GM19328 (cell line): Measurements from ENCODE around the gene MIGA2.

ENCODE experiments used
- ATAC-seq: cut with Tn5 transposase; IDR thresholded peaks from one replicate; pipeline ENCODE4 v1.9.1; 2021; ENCODE audit warnings: mild to moderate bottlenecking, moderate library complexity; ENCODE audit not compliant: unreplicated experiment

MIGA2 gene

GRCh38 chr9:129010267-129010975 is 26.0 kb upstream of the MIGA2 start:
- no peak for ATAC-seq

GRCh38 chr9:129011170-129011569 is 25.3 kb upstream of the MIGA2 start:
- ATAC-seq, result no peak

GRCh38 chr9:129011761-129012181 is 24.7 kb upstream of the MIGA2 start:
- no peak for ATAC-seq

GRCh38 chr9:129012343-129012742 is 24.1 kb upstream of the MIGA2 start:
- ATAC-seq, result no peak

- ATAC-seq, result no peak
Measured at GRCh38 chr9:129012893-129013448, 23.5 kb upstream of the MIGA2 start.

- ATAC-seq, result no peak
Measured at GRCh38 chr9:129013674-129014073, 22.8 kb upstream of the MIGA2 start.

GRCh38 chr9:129014124-129014523 is 22.3 kb upstream of the MIGA2 start:
- no peak for ATAC-seq

GRCh38 chr9:129014608-129015007 is 21.8 kb upstream of the MIGA2 start:
- ATAC-seq, result no peak

- no peak for ATAC-seq
Measured at GRCh38 chr9:129021091-129021490, 15.3 kb upstream of the MIGA2 start.

- ATAC-seq, result no peak
Measured at GRCh38 chr9:129022037-129022436, 14.4 kb upstream of the MIGA2 start.

GRCh38 chr9:129023036-129023907 is 13.2 kb upstream of the MIGA2 start:
- no peak for ATAC-seq

GRCh38 chr9:129023908-129024233 is 12.6 kb upstream of the MIGA2 start:
- ATAC-seq, result no peak

- no peak for ATAC-seq
Measured at GRCh38 chr9:129026442-129027223, 9.8 kb upstream of the MIGA2 start.

GRCh38 chr9:129027224-129027684 is 9.2 kb upstream of the MIGA2 start:
- no peak for ATAC-seq

- peak; percentile 23 for ATAC-seq
Measured at GRCh38 chr9:129027685-129028191, 8.7 kb upstream of the MIGA2 start.

GRCh38 chr9:129028192-129028966 is 8.0 kb upstream of the MIGA2 start, which contains the start of gene SH3GLB2:
Gene SH3GLB2, minus strand, starts transcription at chr9:129028331. Its CDS starts 177 bp downstream, at chr9:129028154.
- ATAC-seq, result peak; percentile 67

GRCh38 chr9:129030191-129030590 is 6.2 kb upstream of the MIGA2 start:
- ATAC-seq, result no peak

- ATAC-seq, result no peak
Measured at GRCh38 chr9:129031514-129031913, 4.9 kb upstream of the MIGA2 start.

GRCh38 chr9:129032541-129033159 is 3.8 kb upstream of the MIGA2 start:
- ATAC-seq, result no peak

GRCh38 chr9:129033216-129033615 is 3.2 kb upstream of the MIGA2 start:
- ATAC-seq, result no peak
